B cell (primary cell): ENCODE measurements around the gene TAB3. TPM values are rescaled to one million over a fixed set of nuclear protein-coding genes. Genes with fewer than 3 reads are reported as not detected.

Experiments used
- ATAC-seq: fragments of 200-7000 bp; cut with Tn5 transposase; one replicate; pipeline ENCODE4 v1.10.0; 2021; ENCODE audit warnings: low read depth, mild to moderate bottlenecking, moderate number of reproducible peaks, moderate library complexity
- CTCF ChIA-PET: fragments of 350-600 bp; sonication (Branson Sonifier 250); formaldehyde crosslinking; loops from one replicate; lab custom pipeline; 2021; ENCODE audit warnings: antibody characterized with exemption, inconsistent platforms; lab: Charles Lee
- POLR2A ChIA-PET: fragments of 350-600 bp; sonication (Branson Sonifier 250); formaldehyde crosslinking; loops from one replicate; lab custom pipeline; 2021; ENCODE audit warnings: antibody characterized with exemption; lab: Charles Lee
- DNase-seq: peaks from one replicate; pipeline ENCODE4 v3.0.0; 2013
- H2AFZ ChIP-seq: 2 replicates; pipeline ENCODE4 v1.6.1; 2012; ENCODE audit warnings: mild to moderate bottlenecking, low read depth, low read length; ENCODE audit not compliant: insufficient read depth, poor library complexity, severe bottlenecking
- H3K27ac ChIP-seq, 2 donors: 1 replicate in 1 of 2; 2 replicates in 1 of 2; pipeline ENCODE4 v1.5.1; 2012 to 2013; ENCODE audit warnings: low read length in 2 of 2, mild to moderate bottlenecking in 2 of 2, moderate library complexity in 1 of 2
- H3K27me3 ChIP-seq, 4 experiments: fragments of 200-600 bp in 1 of 4; sonication (generic) in 1 of 4; replicated peaks in 1 of 4; 1 replicate in 2 of 4; 2 replicates in 2 of 4; pipeline versions ENCODE4 v1.6.1 to v1.7.0; 2013 to 2016; ENCODE audit warnings: low read length in 3 of 4, mild to moderate bottlenecking in 2 of 4, mixed read lengths in 1 of 4, moderate library complexity in 1 of 4; ENCODE audit not compliant: insufficient read depth in 4 of 4, control insufficient read depth in 3 of 4; ENCODE audit errors: control extremely low read depth in 1 of 4
- H3K36me3 ChIP-seq, 2 experiments: replicated peaks in 1 of 2; 1 replicate in 1 of 2; 2 replicates in 1 of 2; pipeline versions ENCODE4 v1.6.1 to v1.7.1; 2013; ENCODE audit warnings: low read length in 1 of 2; ENCODE audit not compliant: insufficient read depth in 2 of 2, control insufficient read depth in 1 of 2; ENCODE audit errors: control extremely low read depth in 1 of 2, extremely low read depth in 1 of 2
- H3K4me1 ChIP-seq, 2 donors: fragments of 200-600 bp in 1 of 2; sonication (generic) in 1 of 2; 1 replicate in 1 of 2; 2 replicates in 1 of 2; pipeline versions ENCODE4 v1.5.1 to v1.6.1; 2013 to 2017; ENCODE audit warnings: low read length in 2 of 2; ENCODE audit not compliant: control insufficient read depth in 2 of 2, insufficient read depth in 2 of 2
- H3K4me2 ChIP-seq: replicated peaks from 2 replicates; pipeline ENCODE3; 2012; ENCODE audit warnings: mild to moderate bottlenecking, low read depth, low read length; ENCODE audit not compliant: poor library complexity, severe bottlenecking
- H3K4me3 ChIP-seq, 5 experiments: fragments of 200-600 bp in 1 of 5; sonication (generic) in 1 of 5; 1 replicate in 3 of 5; 2 replicates in 2 of 5; pipeline versions ENCODE4 v1.5.1 to v1.7.0; 2011 to 2016; ENCODE audit warnings: low read length in 4 of 5, mild to moderate bottlenecking in 4 of 5, low read depth in 2 of 5, control low read depth in 1 of 5, moderate library complexity in 1 of 5; ENCODE audit not compliant: insufficient read depth in 1 of 5; ENCODE audit errors: control extremely low read depth in 1 of 5, extremely low read depth in 1 of 5
- H3K79me2 ChIP-seq: fragments of 200-600 bp; sonication (generic); one replicate; pipeline ENCODE4 v1.6.0; 2016; ENCODE audit warnings: low read length; ENCODE audit not compliant: control insufficient read depth, insufficient read depth
- H3K9ac ChIP-seq: fragments of 200-600 bp; sonication (generic); 2 replicates; pipeline ENCODE4 v1.6.1; 2017; ENCODE audit warnings: mild to moderate bottlenecking, low read length, moderate library complexity
- H3K9me3 ChIP-seq, 3 donors: one replicate each; pipeline versions ENCODE4 v1.6.1 to v1.7.1; 2013; ENCODE audit warnings: low read length in 2 of 3; ENCODE audit not compliant: control insufficient read depth in 2 of 3, insufficient read depth in 1 of 3; ENCODE audit errors: control extremely low read depth in 1 of 3
- H4K20me1 ChIP-seq: 2 replicates; pipeline ENCODE4 v1.6.0; 2012; ENCODE audit warnings: mild to moderate bottlenecking, low read length; ENCODE audit not compliant: insufficient read depth, control insufficient read depth, poor library complexity, severe bottlenecking
- H3K27ac Mint-ChIP-seq: one replicate; pipeline ENCODE4 v1.8.0; 2021; ENCODE audit warnings: mixed read lengths
- H3K27me3 Mint-ChIP-seq: one replicate; pipeline ENCODE4 v1.8.0; 2021; ENCODE audit warnings: mixed read lengths
- H3K4me1 Mint-ChIP-seq: one replicate; pipeline ENCODE4 v1.8.0; 2021; ENCODE audit warnings: mixed read lengths
- H3K4me3 Mint-ChIP-seq: one replicate; pipeline ENCODE4 v1.8.0; 2021; ENCODE audit warnings: mixed read lengths
- H3K9me3 Mint-ChIP-seq: one replicate; pipeline ENCODE4 v1.8.0; 2022; ENCODE audit warnings: mixed read lengths; ENCODE audit not compliant: insufficient read depth
- CTCF ChIP-seq: fragments of 200-600 bp; IDR thresholded peaks from one replicate; pipeline ENCODE4 v1.8.0; 2022; ENCODE audit warnings: antibody characterized with exemption, mild to moderate bottlenecking
- EZH2 ChIP-seq: IDR thresholded peaks from 2 replicates; pipeline ENCODE4 v1.6.1; 2012; ENCODE audit warnings: borderline replicate concordance, low read depth, mild to moderate bottlenecking, moderate library complexity, low read length; ENCODE audit not compliant: insufficient read depth, poor library complexity, severe bottlenecking
- WGBS: methylation state at CpG from one replicate; pipeline ENCODE4 v1.1.5; 2013; ENCODE audit warnings: missing lambda C conversion rate; ENCODE audit not compliant: insufficient coverage; 5-methylcytosine and 5-hydroxymethylcytosine counted together
- intact Hi-C: fragments of 100-400 bp; cut with micrococcal nuclease; formaldehyde crosslinking; loops from one replicate; pipeline ENCODE4 v1.10.0; 2022
- polyA plus RNA-seq: library from polyadenylated mRNA; depleted of rRNA; stranded (reverse); fragments of >200 nt; gene quantifications from 2 replicates; pipeline ENCODE4 v1.2.3, GENCODE V29; 2012
- total RNA-seq, 2 donors: library from RNA; stranded (reverse); fragments of 120-200 nt in 1 of 2; gene quantifications; 1 replicate in 1 of 2; 2 replicates in 1 of 2; pipeline versions ENCODE4 v1.2.3 to v1.2.4, GENCODE V29; 2013 to 2022

The TAB3 gene
- total and polyA plus RNA-seq, 2 donors (not counting 1 experiment from before 2014, with no cell fraction given) = 11.4 to 26.5 TPM

GRCh38 chrX:30864383-30864785 is 24.7 kb downstream of the TAB3 start:
- CTCF ChIA-PET = interaction anchor here (1.0 to 1.5 kb wide), 2 partner anchors 129 to 229 kb away, joined by 4 to 6 read pairs; no protein-coding TSS in a partner anchor
- ATAC-seq (peak; percentile 43), DNase-seq (peak; percentile 38)
- no CpG with 5 or more reads among the region's 1 CpG for WGBS
- no peak overlapping the region for H3K4me3 ChIP-seq
- no peaks in the 10 kb centered on the region for H4K20me1 ChIP-seq
- no peaks in the 10 kb centered on the region for H3K9me3 Mint-ChIP-seq
- no peak overlapping the region for H2AFZ ChIP-seq
- TF ChIP-seq CTCF (no peak), EZH2 (no peak)
- H3K79me2 ChIP-seq = no peaks in the 10 kb centered on the region
- intact Hi-C loops = no loop called here
- POLR2A ChIA-PET = no interaction called here
- no peaks in the 10 kb centered on the region for H3K27me3 Mint-ChIP-seq
- no peaks in the 10 kb centered on the region for H3K27me3 ChIP-seq
- peaks cover 17% of the 10 kb centered on the region for H3K4me1 Mint-ChIP-seq
- H3K9ac ChIP-seq = no peak overlapping the region
- H3K4me2 ChIP-seq = peak overlapping the region; percentile 2
- H3K27ac ChIP-seq = peak overlapping the region; percentile 18 to 66
- H3K36me3 ChIP-seq = peaks cover 0 to 17% of the 10 kb centered on the region in 2 experiments
- H3K4me1 ChIP-seq = peaks cover 13 to 17% of the 10 kb centered on the region in 2 donors
- H3K27ac Mint-ChIP-seq = peak overlapping the region; percentile 50
- no peak overlapping the region for H3K4me3 Mint-ChIP-seq
- no peaks in the 10 kb centered on the region for H3K9me3 ChIP-seq

- Histone ChIP-seq H3K27me3 (no peaks in the 10 kb centered on the region), H3K4me2 (peak overlapping the region; percentile 2), H3K4me3 (no peak overlapping the region), H3K27ac (peak overlapping the region; percentile 18 to 66), H3K9ac (no peak overlapping the region), H3K36me3 (peaks cover 0 to 19% of the 10 kb centered on the region in 2 experiments), H3K79me2 (no peaks in the 10 kb centered on the region), H3K4me1 (peaks cover 13 to 17% of the 10 kb centered on the region in 2 donors), H4K20me1 (no peaks in the 10 kb centered on the region), H2AFZ (no peak overlapping the region), H3K9me3 (no peaks in the 10 kb centered on the region)
- TF ChIP-seq EZH2 (no peak), CTCF (no peak)
- no peak overlapping the region for H3K27ac Mint-ChIP-seq
- ChIA-PET POLR2A (interaction anchor here (0.6 kb wide), 1 partner anchor 276 kb away, joined by 3 read pairs; no protein-coding TSS in a partner anchor), CTCF (interaction anchor here (1.0 to 1.5 kb wide), 2 partner anchors 128 to 229 kb away, joined by 4 to 6 read pairs; no protein-coding TSS in a partner anchor)
- no peak overlapping the region for H3K4me3 Mint-ChIP-seq
- no peak for ATAC-seq
- H3K4me1 Mint-ChIP-seq = peaks cover 17% of the 10 kb centered on the region
- no peak for DNase-seq
- no peaks in the 10 kb centered on the region for H3K9me3 Mint-ChIP-seq
- intact Hi-C loops = no loop called here
- H3K27me3 Mint-ChIP-seq = no peaks in the 10 kb centered on the region
- WGBS = no CpG with 5 or more reads among the region's 1 CpG
Observed at GRCh38 chrX:30863974-30864373, 25.1 kb downstream of the TAB3 start.
